ENCODE data around the gene RFX2.

- TF ChIP-seq SUZ12 (IDR thresholded peaks at IDR 0.05; ENCODE audit: extremely low read depth, insufficient read depth, insufficient read length) = no peak
- TF ChIP-seq YY1 (IDR thresholded peaks at IDR 0.05; ENCODE audit: insufficient read depth, insufficient read length) = no peak
- TF ChIP-seq ZNF274 (IDR thresholded peaks at IDR 0.05; ENCODE audit: low read depth, low read length) = no peak
These were observed 65.2 kb downstream of the RFX2 start for GRCh38 chr19:6045108-6045507.

Measured in NT2/D1 (cell line).